ENCODE measurements around the gene RPS6KC1.

RPS6KC1 gene

GRCh38 chr1:213103377-213104306, 52.6 kb downstream of the RPS6KC1 start:
- no peak for TF ChIP-seq CTCF (conservative IDR thresholded peaks at IDR 0.05; ENCODE audit: low read depth, low read length)
- Histone ChIP-seq H2AFZ (ENCODE audit: low read depth) (no peak overlapping the region), H3K27ac (no peak overlapping the region), H3K4me3 (IDR thresholded peaks at IDR 0.05; ENCODE audit: insufficient read depth, low read depth, low read length) (no peak overlapping the region), H4K20me1 (ENCODE audit: insufficient read depth) (no peaks in the 10 kb centered on the region), H3K36me3 (ENCODE audit: insufficient read depth) (no peaks in the 10 kb centered on the region), H3K4me1 (ENCODE audit: low read depth, poor library complexity, severe bottlenecking) (peaks cover 9% of the 10 kb centered on the region), H3K4me2 (no peak overlapping the region), H3K27me3 (ENCODE audit: insufficient read depth, low read depth) (no peaks in the 10 kb centered on the region), H3K9ac (no peak overlapping the region), H3K79me2 (ENCODE audit: insufficient read depth, low read depth) (no peaks in the 10 kb centered on the region)

- TF ChIP-seq CTCF (conservative IDR thresholded peaks at IDR 0.05; ENCODE audit: low read depth, low read length): no peak
- Histone ChIP-seq H3K4me3 (IDR thresholded peaks at IDR 0.05; ENCODE audit: insufficient read depth, low read depth, low read length) (no peak overlapping the region), H3K27ac (no peak overlapping the region), H3K4me2 (no peak overlapping the region), H3K27me3 (ENCODE audit: insufficient read depth, low read depth) (no peaks in the 10 kb centered on the region), H2AFZ (ENCODE audit: low read depth) (no peak overlapping the region), H3K4me1 (ENCODE audit: low read depth, poor library complexity, severe bottlenecking) (peaks cover 11% of the 10 kb centered on the region), H3K79me2 (ENCODE audit: insufficient read depth, low read depth) (no peaks in the 10 kb centered on the region), H3K36me3 (ENCODE audit: insufficient read depth) (no peaks in the 10 kb centered on the region), H4K20me1 (ENCODE audit: insufficient read depth) (no peaks in the 10 kb centered on the region), H3K9ac (no peak overlapping the region)
Observed at GRCh38 chr1:213104604-213105003, 53.6 kb downstream of the RPS6KC1 start.

- Histone ChIP-seq H3K4me3 (IDR thresholded peaks at IDR 0.05; ENCODE audit: insufficient read depth, low read depth, low read length) (no peak overlapping the region), H3K27ac (no peak overlapping the region), H3K79me2 (ENCODE audit: insufficient read depth, low read depth) (no peaks in the 10 kb centered on the region), H3K36me3 (ENCODE audit: insufficient read depth) (no peaks in the 10 kb centered on the region), H3K27me3 (ENCODE audit: insufficient read depth, low read depth) (no peaks in the 10 kb centered on the region), H4K20me1 (ENCODE audit: insufficient read depth) (no peaks in the 10 kb centered on the region), H3K4me1 (ENCODE audit: low read depth, poor library complexity, severe bottlenecking) (peaks cover 20% of the 10 kb centered on the region), H2AFZ (ENCODE audit: low read depth) (no peak overlapping the region), H3K4me2 (no peak overlapping the region), H3K9ac (no peak overlapping the region)
- TF ChIP-seq CTCF (conservative IDR thresholded peaks at IDR 0.05; ENCODE audit: low read depth, low read length): no peak
Observed at GRCh38 chr1:213106298-213106697, 55.3 kb downstream of the RPS6KC1 start.

- Histone ChIP-seq H4K20me1 (ENCODE audit: insufficient read depth) (no peaks in the 10 kb centered on the region), H3K4me2 (no peak overlapping the region), H3K9ac (no peak overlapping the region), H3K27ac (no peak overlapping the region), H3K4me3 (IDR thresholded peaks at IDR 0.05; ENCODE audit: insufficient read depth, low read depth, low read length) (no peak overlapping the region), H3K27me3 (ENCODE audit: insufficient read depth, low read depth) (no peaks in the 10 kb centered on the region), H2AFZ (ENCODE audit: low read depth) (no peak overlapping the region), H3K36me3 (ENCODE audit: insufficient read depth) (no peaks in the 10 kb centered on the region), H3K4me1 (ENCODE audit: low read depth, poor library complexity, severe bottlenecking) (peaks cover 29% of the 10 kb centered on the region), H3K79me2 (ENCODE audit: insufficient read depth, low read depth) (no peaks in the 10 kb centered on the region)
- TF ChIP-seq CTCF (conservative IDR thresholded peaks at IDR 0.05; ENCODE audit: low read depth, low read length): no peak
Observed at GRCh38 chr1:213107613-213108012, 56.6 kb downstream of the RPS6KC1 start.
